ENCODE data around the gene MGAT3. TPM values are rescaled to one million over a fixed set of nuclear protein-coding genes. Genes with fewer than 3 reads are reported as not detected.

Gene MGAT3
- total and polyA plus RNA-seq, 2 of the 13 experiments (the other 11 are each of a cell fraction or from before 2014, with no cell fraction given), result 0.11 to 0.15 TPM

DNA sequence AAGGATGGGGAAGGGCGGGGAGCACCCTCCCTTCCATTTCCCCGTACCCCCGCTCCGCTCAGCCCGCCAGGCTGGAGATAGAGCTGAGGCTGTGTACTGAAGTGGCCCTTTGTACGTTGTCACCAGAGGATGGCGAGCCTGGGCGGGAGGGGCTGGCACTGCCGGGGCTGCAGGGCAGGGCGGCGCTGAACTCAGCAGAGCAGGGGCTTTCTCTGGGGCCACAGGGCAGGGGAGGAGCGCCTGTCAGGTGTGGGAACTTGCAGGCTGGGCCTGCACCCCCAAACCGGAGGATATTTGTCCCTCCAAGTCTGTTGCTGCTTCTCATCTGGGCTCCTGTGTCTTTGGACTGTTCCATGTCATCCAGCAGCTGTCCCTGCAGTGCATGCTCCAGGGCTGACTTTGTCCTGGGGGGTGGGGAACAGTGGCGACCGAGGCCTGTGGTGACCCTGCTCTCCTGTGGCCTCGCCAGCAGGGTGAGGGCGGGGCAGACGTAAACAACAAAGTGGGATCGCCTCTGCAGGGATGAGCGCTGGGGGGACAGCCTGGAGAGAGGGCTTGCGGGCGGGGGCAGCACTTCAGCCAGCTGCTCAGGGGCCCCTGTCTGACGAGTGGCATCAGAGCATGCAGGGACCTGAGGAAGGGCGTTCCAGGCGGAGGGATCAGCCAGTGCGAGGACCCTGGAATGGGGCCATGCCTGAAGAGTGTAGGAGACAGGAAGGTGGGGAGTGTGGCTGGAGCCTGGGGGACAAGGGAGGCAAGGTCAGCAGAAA is 13.1 kb downstream of the MGAT3 start (continued):
- TF ChIP-seq, protein P1, sequence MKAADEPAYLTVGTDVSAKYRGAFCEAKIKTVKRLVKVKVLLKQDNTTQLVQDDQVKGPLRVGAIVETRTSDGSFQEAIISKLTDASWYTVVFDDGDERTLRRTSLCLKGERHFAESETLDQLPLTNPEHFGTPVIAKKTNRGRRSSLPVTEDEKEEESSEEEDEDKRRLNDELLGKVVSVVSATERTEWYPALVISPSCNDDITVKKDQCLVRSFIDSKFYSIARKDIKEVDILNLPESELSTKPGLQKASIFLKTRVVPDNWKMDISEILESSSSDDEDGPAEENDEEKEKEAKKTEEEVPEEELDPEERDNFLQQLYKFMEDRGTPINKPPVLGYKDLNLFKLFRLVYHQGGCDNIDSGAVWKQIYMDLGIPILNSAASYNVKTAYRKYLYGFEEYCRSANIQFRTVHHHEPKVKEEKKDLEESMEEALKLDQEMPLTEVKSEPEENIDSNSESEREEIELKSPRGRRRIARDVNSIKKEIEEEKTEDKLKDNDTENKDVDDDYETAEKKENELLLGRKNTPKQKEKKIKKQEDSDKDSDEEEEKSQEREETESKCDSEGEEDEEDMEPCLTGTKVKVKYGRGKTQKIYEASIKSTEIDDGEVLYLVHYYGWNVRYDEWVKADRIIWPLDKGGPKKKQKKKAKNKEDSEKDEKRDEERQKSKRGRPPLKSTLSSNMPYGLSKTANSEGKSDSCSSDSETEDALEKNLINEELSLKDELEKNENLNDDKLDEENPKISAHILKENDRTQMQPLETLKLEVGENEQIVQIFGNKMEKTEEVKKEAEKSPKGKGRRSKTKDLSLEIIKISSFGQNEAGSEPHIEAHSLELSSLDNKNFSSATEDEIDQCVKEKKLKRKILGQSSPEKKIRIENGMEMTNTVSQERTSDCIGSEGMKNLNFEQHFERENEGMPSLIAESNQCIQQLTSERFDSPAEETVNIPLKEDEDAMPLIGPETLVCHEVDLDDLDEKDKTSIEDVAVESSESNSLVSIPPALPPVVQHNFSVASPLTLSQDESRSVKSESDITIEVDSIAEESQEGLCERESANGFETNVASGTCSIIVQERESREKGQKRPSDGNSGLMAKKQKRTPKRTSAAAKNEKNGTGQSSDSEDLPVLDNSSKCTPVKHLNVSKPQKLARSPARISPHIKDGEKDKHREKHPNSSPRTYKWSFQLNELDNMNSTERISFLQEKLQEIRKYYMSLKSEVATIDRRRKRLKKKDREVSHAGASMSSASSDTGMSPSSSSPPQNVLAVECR (CRISPR knock-in tag; IDR thresholded peaks at IDR 0.05; ENCODE audit: borderline replicate concordance), result peak; percentile 74; the same call in 1 of the 2 replicates
- no peak for TF ChIP-seq ZBTB38 (CRISPR knock-in tag; IDR thresholded peaks at IDR 0.05)
- TF ChIP-seq SALL1 (CRISPR knock-in tag; IDR thresholded peaks at IDR 0.05), result peak; percentile 66
- TF ChIP-seq FOXA1 (IDR thresholded peaks at IDR 0.05), result no peak
- peak; percentile 65 for TF ChIP-seq FOXA1 (CRISPR knock-in tag; IDR thresholded peaks at IDR 0.05)
- no peak for TF ChIP-seq EZH2 (conservative IDR thresholded peaks at IDR 0.05; ENCODE audit: low read depth, low read length)
- peak; percentile 76 for TF ChIP-seq MIER2 (CRISPR knock-in tag; IDR thresholded peaks at IDR 0.05)
- TF ChIP-seq ZBTB7A (CRISPR knock-in tag; IDR thresholded peaks at IDR 0.05), result 0 out of 2 replicates have a peak, but pooled peaks have one; percentile 26
- 0 out of 2 replicates have a peak, but pooled peaks have one; percentile 13 for TF ChIP-seq ZNF225 (CRISPR knock-in tag; IDR thresholded peaks at IDR 0.05)
- peak; percentile 35 for TF ChIP-seq CTCF (CRISPR knock-in tag; IDR thresholded peaks at IDR 0.05)
- TF ChIP-seq GATAD1 (CRISPR knock-in tag; IDR thresholded peaks at IDR 0.05), result 0 out of 2 replicates have a peak, but pooled peaks have one; percentile 46
- no peak for TF ChIP-seq ZNF639 (CRISPR knock-in tag; conservative IDR thresholded peaks at IDR 0.05)
- TF ChIP-seq, protein P2, sequence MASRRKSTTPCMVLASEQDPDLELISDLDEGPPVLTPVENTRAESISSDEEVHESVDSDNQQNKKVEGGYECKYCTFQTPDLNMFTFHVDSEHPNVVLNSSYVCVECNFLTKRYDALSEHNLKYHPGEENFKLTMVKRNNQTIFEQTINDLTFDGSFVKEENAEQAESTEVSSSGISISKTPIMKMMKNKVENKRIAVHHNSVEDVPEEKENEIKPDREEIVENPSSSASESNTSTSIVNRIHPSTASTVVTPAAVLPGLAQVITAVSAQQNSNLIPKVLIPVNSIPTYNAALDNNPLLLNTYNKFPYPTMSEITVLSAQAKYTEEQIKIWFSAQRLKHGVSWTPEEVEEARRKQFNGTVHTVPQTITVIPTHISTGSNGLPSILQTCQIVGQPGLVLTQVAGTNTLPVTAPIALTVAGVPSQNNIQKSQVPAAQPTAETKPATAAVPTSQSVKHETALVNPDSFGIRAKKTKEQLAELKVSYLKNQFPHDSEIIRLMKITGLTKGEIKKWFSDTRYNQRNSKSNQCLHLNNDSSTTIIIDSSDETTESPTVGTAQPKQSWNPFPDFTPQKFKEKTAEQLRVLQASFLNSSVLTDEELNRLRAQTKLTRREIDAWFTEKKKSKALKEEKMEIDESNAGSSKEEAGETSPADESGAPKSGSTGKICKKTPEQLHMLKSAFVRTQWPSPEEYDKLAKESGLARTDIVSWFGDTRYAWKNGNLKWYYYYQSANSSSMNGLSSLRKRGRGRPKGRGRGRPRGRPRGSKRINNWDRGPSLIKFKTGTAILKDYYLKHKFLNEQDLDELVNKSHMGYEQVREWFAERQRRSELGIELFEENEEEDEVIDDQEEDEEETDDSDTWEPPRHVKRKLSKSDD (CRISPR knock-in tag; IDR thresholded peaks at IDR 0.05; ENCODE audit: low read depth), result peak; percentile 71; the same call in 1 of the 2 replicates
- no peak for TF ChIP-seq ZNF572 (CRISPR knock-in tag; IDR thresholded peaks at IDR 0.05)
- peak; percentile 61; the same call in 1 of the 2 replicates for TF ChIP-seq KAT7 (CRISPR knock-in tag; IDR thresholded peaks at IDR 0.05; ENCODE audit: borderline replicate concordance)
- no peak for TF ChIP-seq ZNF451 (CRISPR knock-in tag; IDR thresholded peaks at IDR 0.05)
- peak; percentile 94 for TF ChIP-seq ZNF292 (CRISPR knock-in tag; IDR thresholded peaks at IDR 0.05; ENCODE audit: borderline replicate concordance, low read depth)
- TF ChIP-seq, protein P3, sequence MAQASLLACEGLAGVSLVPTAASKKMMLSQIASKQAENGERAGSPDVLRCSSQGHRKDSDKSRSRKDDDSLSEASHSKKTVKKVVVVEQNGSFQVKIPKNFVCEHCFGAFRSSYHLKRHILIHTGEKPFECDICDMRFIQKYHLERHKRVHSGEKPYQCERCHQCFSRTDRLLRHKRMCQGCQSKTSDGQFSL (CRISPR knock-in tag; IDR thresholded peaks at IDR 0.05), result peak; percentile 76
- TF ChIP-seq ERF (CRISPR knock-in tag; IDR thresholded peaks at IDR 0.05), result peak; percentile 62; the same call in 1 of the 2 replicates
